OCI-LY7 (cell line): ENCODE data around the gene SLC25A5.

Source experiments
- EZH2phosphoT487 ChIP-seq: fragments of 200-600 bp; sonication (generic); IDR thresholded peaks from 2 replicates; pipeline ENCODE4 v1.6.1; 2018; ENCODE audit warnings: low read depth, borderline replicate concordance, mild to moderate bottlenecking, mixed run types, antibody characterized with exemption, low read length, moderate library complexity, mixed read lengths
- TF ChIP-seq, protein P1 (sequence below): fragments of 200-600 bp; sonication (generic); conservative IDR thresholded peaks from 2 replicates; pipeline ENCODE4 v1.5.1; 2014; ENCODE audit warnings: mild to moderate bottlenecking, antibody characterized with exemption, low read length, moderate library complexity, mixed read lengths

DNA sequence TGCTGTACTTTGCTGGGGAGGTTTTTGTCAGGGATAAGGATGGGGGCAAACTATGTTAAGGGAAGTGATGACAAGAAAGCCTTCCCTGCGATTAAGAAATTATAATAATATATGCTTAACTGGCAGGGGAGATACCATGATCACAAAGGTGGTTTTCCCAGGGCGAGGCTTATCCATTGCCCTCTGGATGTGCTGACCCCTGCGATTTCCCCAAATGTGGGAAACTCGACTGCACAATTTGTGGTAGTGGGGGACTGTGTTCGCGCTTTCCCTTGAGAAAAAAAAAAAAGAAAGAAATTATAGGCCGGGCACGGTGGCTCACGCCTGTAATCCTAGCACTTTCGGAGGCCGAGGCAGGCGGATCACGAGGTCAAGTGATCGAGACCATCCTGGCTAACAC lies 44.6 kb upstream of the SLC25A5 start:
- TF ChIP-seq, protein P1, sequence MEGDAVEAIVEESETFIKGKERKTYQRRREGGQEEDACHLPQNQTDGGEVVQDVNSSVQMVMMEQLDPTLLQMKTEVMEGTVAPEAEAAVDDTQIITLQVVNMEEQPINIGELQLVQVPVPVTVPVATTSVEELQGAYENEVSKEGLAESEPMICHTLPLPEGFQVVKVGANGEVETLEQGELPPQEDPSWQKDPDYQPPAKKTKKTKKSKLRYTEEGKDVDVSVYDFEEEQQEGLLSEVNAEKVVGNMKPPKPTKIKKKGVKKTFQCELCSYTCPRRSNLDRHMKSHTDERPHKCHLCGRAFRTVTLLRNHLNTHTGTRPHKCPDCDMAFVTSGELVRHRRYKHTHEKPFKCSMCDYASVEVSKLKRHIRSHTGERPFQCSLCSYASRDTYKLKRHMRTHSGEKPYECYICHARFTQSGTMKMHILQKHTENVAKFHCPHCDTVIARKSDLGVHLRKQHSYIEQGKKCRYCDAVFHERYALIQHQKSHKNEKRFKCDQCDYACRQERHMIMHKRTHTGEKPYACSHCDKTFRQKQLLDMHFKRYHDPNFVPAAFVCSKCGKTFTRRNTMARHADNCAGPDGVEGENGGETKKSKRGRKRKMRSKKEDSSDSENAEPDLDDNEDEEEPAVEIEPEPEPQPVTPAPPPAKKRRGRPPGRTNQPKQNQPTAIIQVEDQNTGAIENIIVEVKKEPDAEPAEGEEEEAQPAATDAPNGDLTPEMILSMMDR: no peak
- TF ChIP-seq EZH2phosphoT487: no peak
